ENCODE results near the gene SRSF2. TPM values are rescaled to one million over a fixed set of nuclear protein-coding genes. Genes with fewer than 3 reads are reported as not detected.

SRSF2 gene
- total and polyA plus RNA-seq, 8 donors: 96.4 to 340 (median 166) TPM

DNA sequence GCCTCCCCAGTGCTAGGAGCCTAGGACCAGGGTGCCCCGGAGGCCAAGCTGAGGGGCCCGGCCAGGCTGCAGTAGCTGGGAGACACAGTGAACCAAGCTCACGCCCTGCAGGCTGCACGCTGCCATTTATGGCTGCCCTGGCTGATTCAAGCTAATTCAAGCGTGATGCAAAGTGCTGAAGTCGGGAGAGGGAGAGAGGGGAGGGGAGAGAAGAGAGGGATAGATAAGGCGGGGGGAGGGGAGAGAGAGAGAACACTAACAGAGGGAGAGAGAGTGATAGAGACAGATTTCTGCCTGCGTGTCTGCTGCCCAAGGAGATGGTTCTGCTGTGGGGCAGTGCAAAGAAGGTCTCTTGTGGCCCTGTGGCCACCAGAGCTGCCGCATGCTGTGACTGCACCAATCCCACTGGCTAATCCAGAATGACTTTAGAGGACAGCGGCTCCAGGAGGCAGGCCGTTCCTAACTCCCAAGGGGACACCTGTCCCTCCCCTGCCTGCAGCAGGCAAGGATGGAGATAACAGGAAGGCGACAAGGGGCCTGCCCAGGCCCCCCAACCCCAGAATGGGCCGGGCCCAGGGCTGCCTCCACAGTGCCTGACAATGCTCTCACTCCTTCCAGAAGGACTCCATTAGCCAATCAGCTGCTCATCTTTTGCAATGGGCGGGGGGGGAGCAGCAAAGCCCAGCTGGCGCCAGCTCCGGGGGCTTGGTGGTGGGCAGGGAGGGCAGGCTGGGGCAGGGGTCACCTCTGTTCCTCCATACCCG lies 39.2 kb downstream of the SRSF2 start:
- no peaks in the 10 kb centered on the region for H3K9me3 ChIP-seq
- peak overlapping the region in 4 of 5 donors; percentile 60 to 87 (median 82) for H3K27ac ChIP-seq
- WGBS, 5 donors: 54 to 62% (median 59%) methylated on average over 17 of the region's 17 CpGs
- no peaks in the 10 kb centered on the region for H3K27me3 ChIP-seq
- H3K4me3 ChIP-seq: no peak overlapping the region
- no peaks in the 10 kb centered on the region for H3K36me3 ChIP-seq
- peak in 1 of 2 donors; percentile 78 for DNase-seq
- TF ChIP-seq POLR2AphosphoS5 (IDR thresholded peaks at IDR 0.05) (no peak), POLR2A (IDR thresholded peaks at IDR 0.05) (no peak), CTCF (IDR thresholded peaks at IDR 0.05) (no peak), EP300 (IDR thresholded peaks at IDR 0.05) (no peak)
- intact Hi-C loops (cut with DNase I; ENCODE audit: low total_unique reads): no loop called here
- peaks cover 29 to 80% (median 56%) of the 10 kb centered on the region in 4 donors for H3K4me1 ChIP-seq

DNA sequence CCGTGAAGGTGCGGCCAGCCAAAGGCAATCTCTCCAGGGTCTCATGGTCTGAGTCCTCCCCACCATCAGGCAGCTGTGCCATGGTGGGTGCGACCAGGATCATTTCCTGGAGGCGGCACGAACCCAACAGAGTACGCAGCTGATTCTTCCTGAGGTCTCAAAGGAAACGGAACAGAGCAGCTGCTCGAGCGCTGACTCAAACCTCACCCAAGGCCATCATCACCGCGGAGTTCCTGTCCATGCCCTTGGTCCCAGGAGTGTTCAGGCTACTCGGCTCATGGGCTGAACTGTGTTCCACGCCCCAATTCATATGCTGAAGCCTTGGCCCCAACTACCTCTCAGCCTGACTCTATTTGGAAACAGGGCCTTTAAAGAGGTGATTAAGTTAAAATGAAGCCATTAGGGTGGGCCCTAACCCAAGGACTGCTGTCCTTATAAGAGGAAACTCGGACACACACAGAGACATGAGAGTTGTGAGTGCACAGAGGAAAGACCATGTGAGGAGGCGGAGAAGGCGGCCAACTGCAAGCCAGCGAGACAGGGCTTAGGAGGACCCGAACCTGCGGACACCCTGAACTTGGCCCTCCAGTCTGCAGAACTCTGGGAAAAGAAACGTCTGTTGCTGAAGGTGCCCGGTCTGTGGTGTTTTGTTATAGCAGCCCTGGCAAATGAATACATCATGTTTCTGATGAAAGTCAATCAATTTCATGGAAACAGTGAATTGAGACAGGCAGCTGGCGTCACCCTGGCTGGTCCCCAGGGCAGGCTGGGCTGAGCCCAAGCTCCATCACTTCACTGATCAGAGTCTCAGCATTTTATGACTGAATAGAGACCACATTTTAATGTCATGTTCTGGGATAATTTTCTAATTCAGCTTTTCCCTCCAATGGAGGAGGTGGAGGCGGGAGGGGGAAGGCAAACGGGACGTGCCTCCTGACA lies 40.1 kb downstream of the SRSF2 start:
- peak in 1 of 2 donors; percentile 41 for DNase-seq
- H3K27me3 ChIP-seq: no peaks in the 10 kb centered on the region
- H3K9me3 ChIP-seq: no peaks in the 10 kb centered on the region
- H3K27ac ChIP-seq: peak overlapping the region; percentile 1 to 87 (median 77)
- peaks cover 29 to 76% (median 53%) of the 10 kb centered on the region in 4 donors for H3K4me1 ChIP-seq
- 78 to 86% (median 81%) methylated on average over 17 to 25 of the region's 25 CpGs for WGBS, 5 donors
- intact Hi-C loops (cut with DNase I; ENCODE audit: low total_unique reads): no loop called here
- no peak overlapping the region for H3K4me3 ChIP-seq
- H3K36me3 ChIP-seq: no peaks in the 10 kb centered on the region
- TF ChIP-seq CTCF (IDR thresholded peaks at IDR 0.05) (no peak), POLR2AphosphoS5 (IDR thresholded peaks at IDR 0.05) (no peak), EP300 (IDR thresholded peaks at IDR 0.05) (no peak), POLR2A (IDR thresholded peaks at IDR 0.05) (no peak)

GRCh38 chr17:76695059-76695831 lies 41.9 kb downstream of the SRSF2 start:
- no peaks in the 10 kb centered on the region for H3K27me3 ChIP-seq
- H3K4me3 ChIP-seq: no peak overlapping the region
- no peaks in the 10 kb centered on the region for H3K36me3 ChIP-seq
- peak overlapping the region in 2 of 5 donors; percentile 87 for H3K27ac ChIP-seq
- no peak for DNase-seq
- intact Hi-C loops (cut with DNase I; ENCODE audit: low total_unique reads): no loop called here
- TF ChIP-seq POLR2A (IDR thresholded peaks at IDR 0.05) (no peak), POLR2AphosphoS5 (IDR thresholded peaks at IDR 0.05) (no peak), CTCF (IDR thresholded peaks at IDR 0.05) (no peak), EP300 (IDR thresholded peaks at IDR 0.05) (no peak)
- 61 to 81% (median 72%) methylated on average over 16 of the region's 16 CpGs for WGBS, 5 donors
- H3K4me1 ChIP-seq: peaks cover 24 to 74% (median 46%) of the 10 kb centered on the region in 4 donors
- H3K9me3 ChIP-seq: no peaks in the 10 kb centered on the region

All from stomach (tissue), 9 donors.